Heart right ventricle (tissue), 16 donors: ENCODE data around the gene RGS7. TPM values are rescaled to one million over a fixed set of nuclear protein-coding genes. Genes with fewer than 3 reads are reported as not detected.
"Not testable (repeated sequence)": the region's sequence is repeated elsewhere in the genome, so short reads cannot be mapped to it uniquely, and the experiment has no call there.

Source experiments
- ATAC-seq, 8 donors: fragments of 200-7000 bp; cut with Tn5 transposase; one replicate each; pipeline ENCODE4 v1.9.1; 2020; ENCODE audit warnings: mild to moderate bottlenecking in 8 of 8, moderate library complexity in 8 of 8, moderate number of reproducible peaks in 1 of 8
- DNase-seq, 2 donors: peaks; one replicate each; pipeline ENCODE4 v3.0.0-alpha.2; 2020
- H3K27ac ChIP-seq, 10 donors: fragments of 200-600 bp; sonication (generic) in 2 of 10; one replicate each; pipeline versions ENCODE4 v1.5.0 to v1.8.0; 2020 to 2022; ENCODE audit warnings: mild to moderate bottlenecking in 3 of 10
- H3K27me3 ChIP-seq, 7 donors: fragments of 200-600 bp; one replicate each; pipeline ENCODE4 v1.8.0; 2021 to 2022; ENCODE audit warnings: mild to moderate bottlenecking in 2 of 7
- H3K36me3 ChIP-seq, 9 donors: fragments of 200-600 bp; sonication (generic) in 1 of 9; one replicate each; pipeline versions ENCODE4 v1.5.0 to v1.8.0; 2020 to 2022; ENCODE audit warnings: mild to moderate bottlenecking in 2 of 9
- H3K4me1 ChIP-seq, 9 donors: fragments of 200-600 bp; sonication (generic) in 1 of 9; one replicate each; pipeline versions ENCODE4 v1.5.0 to v1.8.0; 2020 to 2022; ENCODE audit warnings: mild to moderate bottlenecking in 4 of 9
- H3K4me3 ChIP-seq, 10 donors: fragments of 200-600 bp; sonication (generic) in 2 of 10; one replicate each; pipeline versions ENCODE4 v1.5.0 to v1.8.0; 2020 to 2022; ENCODE audit warnings: mild to moderate bottlenecking in 7 of 10, moderate library complexity in 2 of 10
- H3K9me3 ChIP-seq, 11 donors: fragments of 200-600 bp in 10 of 11; sonication (generic) in 2 of 11; one replicate each; pipeline versions ENCODE4 v1.5.0 to v1.8.0; 2013 to 2022; ENCODE audit warnings: mild to moderate bottlenecking in 2 of 11, control low read depth in 1 of 11, moderate library complexity in 1 of 11
- WGBS, 2 donors: extraction: QIAGEN DNeasy Blood & Tissue Kit; methylation state at CpG; one replicate each; pipeline ENCODE4 v1.1.7; 2013; ENCODE audit warnings: inconsistent platforms in 1 of 2; 5-methylcytosine and 5-hydroxymethylcytosine counted together
- intact Hi-C, 10 donors: fragments of 100-400 bp; cut with DNase I; formaldehyde crosslinking; loops; one replicate each; pipeline versions ENCODE4 v1.11.1 to v1.14.2; 2022
- polyA plus RNA-seq, 2 donors: library from polyadenylated mRNA; stranded (reverse); fragments of 200-250 nt; gene quantifications; one replicate each; pipeline ENCODE4 v1.2.3, GENCODE V29; 2013
- total RNA-seq, 10 donors: library from RNA; stranded (reverse); fragmentation: NEBNext Ultra II Directional in 3 of 10; extraction: Animal tissue kit (Norgen Biotek cat#: 25700) in 3 of 10; gene quantifications; one replicate each; pipeline versions ENCODE4 v1.2.1 to v1.2.4, GENCODE V29; 2021 to 2023
- TF ChIP-seq, protein P1 (sequence below), 9 donors: fragments of 200-600 bp; sonication (generic) in 2 of 9; IDR thresholded peaks; one replicate each; pipeline versions ENCODE4 v1.5.0 to v1.8.0; 2021 to 2022; ENCODE audit warnings: antibody characterized with exemption in 9 of 9, mild to moderate bottlenecking in 5 of 9, moderate library complexity in 1 of 9
- donor health status: Arrhythmogenic right ventricular cardiomyopathy.
- donor health status: ischemic (EF 13 %, LVEDD 7.1; RV severe dilation, severe dysfunction).
- donor health status: healthy with polysubstance abuse.
- donor health status: DM: no; HTN: yes; CAD: no.
- donor health status: DM: no; HTN: no; CAD: no.
- donor health status: ischemic (EF 25% LVEDD 6.9; RV normal size, moderate dysfunction).
- donor health status: ischemic (EF 25% LVEDD 5.7; RV mildly dilated, moderate dysfunction).
- donor health status: healthy.
- donor health status: DM: yes; HTN: yes; CAD: no.
- donor health status: Ischemic cardiomyopathy.
- donor health status: ischemic (EF 35%, LVEDD 5.7; RV mildly dilated, moderate dysfunction).
- donor health status: nonischemic (EF 11% LVEDD 7.7; RV severe dilation, severe dysfunction).
- donor health status: DM: yes; HTN: yes; CAD: no.
- donor health status: PGD.
- donor health status: ischemic (EF 29% LVEDD 5.4; RV normal size, mild dysfunction).
- donor health status: nonischemic (EF 23%, LVEDD 6.1; RV moderate dilation, normal function).

RGS7 gene
- total and polyA plus RNA-seq, 12 donors = not detected

DNA sequence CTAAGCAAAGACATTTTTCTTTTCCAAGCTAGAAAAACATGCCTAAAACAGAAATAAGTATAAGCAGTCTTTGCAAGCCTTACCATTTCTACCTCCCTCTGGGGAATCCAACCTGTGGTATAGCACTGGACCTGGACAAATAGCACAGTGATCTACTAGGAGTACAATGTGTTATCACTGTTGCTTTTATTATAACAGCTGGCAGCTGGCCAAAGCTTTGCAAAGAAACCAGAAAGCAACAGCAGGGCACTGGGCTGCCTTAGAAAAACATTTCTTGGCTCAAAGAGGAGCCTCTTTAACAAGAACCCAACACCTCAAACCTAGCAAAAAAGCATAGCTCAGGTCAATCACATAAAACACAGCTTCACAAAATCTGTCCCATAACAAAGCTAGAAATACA lies 450.5 kb downstream of the RGS7 start:
- no peaks in the 10 kb centered on the region for H3K4me1 ChIP-seq
- H3K27me3 ChIP-seq = no peaks in the 10 kb centered on the region
- ATAC-seq = peak in 1 of 8 donors; percentile 25
- peaks cover 0 to 7% (median 0%) of the 10 kb centered on the region in 11 donors for H3K9me3 ChIP-seq
- TF ChIP-seq, protein P1, sequence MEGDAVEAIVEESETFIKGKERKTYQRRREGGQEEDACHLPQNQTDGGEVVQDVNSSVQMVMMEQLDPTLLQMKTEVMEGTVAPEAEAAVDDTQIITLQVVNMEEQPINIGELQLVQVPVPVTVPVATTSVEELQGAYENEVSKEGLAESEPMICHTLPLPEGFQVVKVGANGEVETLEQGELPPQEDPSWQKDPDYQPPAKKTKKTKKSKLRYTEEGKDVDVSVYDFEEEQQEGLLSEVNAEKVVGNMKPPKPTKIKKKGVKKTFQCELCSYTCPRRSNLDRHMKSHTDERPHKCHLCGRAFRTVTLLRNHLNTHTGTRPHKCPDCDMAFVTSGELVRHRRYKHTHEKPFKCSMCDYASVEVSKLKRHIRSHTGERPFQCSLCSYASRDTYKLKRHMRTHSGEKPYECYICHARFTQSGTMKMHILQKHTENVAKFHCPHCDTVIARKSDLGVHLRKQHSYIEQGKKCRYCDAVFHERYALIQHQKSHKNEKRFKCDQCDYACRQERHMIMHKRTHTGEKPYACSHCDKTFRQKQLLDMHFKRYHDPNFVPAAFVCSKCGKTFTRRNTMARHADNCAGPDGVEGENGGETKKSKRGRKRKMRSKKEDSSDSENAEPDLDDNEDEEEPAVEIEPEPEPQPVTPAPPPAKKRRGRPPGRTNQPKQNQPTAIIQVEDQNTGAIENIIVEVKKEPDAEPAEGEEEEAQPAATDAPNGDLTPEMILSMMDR (IDR thresholded peaks at IDR 0.05) = no peak
- peak in 1 of 2 donors; percentile 11 for DNase-seq
- H3K36me3 ChIP-seq = no peaks in the 10 kb centered on the region
- no peak overlapping the region for H3K27ac ChIP-seq
- intact Hi-C loops = no loop called here
- H3K4me3 ChIP-seq = no peak overlapping the region

DNA sequence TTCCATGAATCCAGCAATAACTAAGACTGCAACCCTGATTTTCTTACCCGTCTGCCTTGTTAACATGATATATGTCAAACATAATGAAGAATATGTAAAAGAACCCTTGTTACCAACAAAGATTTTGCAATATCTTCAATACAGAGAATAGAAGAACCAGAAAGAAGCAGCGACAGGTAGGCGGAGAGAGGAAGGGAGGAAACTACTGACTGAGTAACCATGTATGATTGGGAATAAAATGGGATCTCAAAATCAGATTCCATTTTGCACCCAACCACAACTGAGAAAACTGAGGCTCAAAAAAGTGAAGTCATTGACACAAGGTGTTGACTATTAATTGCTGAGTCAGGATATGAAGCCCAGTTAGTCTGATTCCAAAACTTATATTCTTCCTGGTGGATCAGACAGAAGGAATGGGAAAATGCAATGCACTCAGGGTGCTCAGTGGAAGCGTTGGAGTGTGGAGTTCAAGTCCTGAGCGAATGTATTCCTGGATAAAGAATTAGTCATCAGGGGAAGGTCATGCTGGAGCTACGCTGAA lies 451.7 kb downstream of the RGS7 start:
- intact Hi-C loops = no loop called here
- peaks cover 0 to 14% (median 0%) of the 10 kb centered on the region in 11 donors for H3K9me3 ChIP-seq
- DNase-seq (no peak), ATAC-seq (no peak)
- H3K4me3 ChIP-seq = no peak overlapping the region
- WGBS, 2 donors = 85 to 87% methylated on average over 6 of the region's 6 CpGs
- H3K27me3 ChIP-seq = no peaks in the 10 kb centered on the region
- no peak overlapping the region for H3K27ac ChIP-seq
- no peaks in the 10 kb centered on the region for H3K36me3 ChIP-seq
- no peaks in the 10 kb centered on the region for H3K4me1 ChIP-seq
- TF ChIP-seq, protein P1 (IDR thresholded peaks at IDR 0.05) = no peak

DNA sequence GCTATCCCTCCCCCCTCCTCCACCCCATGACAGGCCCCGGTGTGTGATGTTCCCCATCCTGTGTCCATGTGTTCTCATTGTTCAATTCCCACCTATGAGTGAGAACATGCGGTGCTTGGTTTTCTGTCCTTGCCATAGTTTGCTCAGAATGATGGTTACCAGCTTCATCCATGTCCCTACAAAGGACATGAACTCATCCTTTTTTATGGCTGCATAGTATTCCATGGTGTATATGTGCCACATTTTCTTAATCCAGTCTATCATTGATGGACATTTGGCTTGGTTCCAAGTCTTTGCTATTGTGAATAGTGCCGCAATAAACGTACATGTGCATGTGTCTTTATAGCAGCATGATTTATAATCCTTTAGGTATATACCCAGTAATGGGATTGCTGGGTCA lies 461.6 kb downstream of the RGS7 start:
- H3K4me1 ChIP-seq = not testable (repeated sequence)

DNA sequence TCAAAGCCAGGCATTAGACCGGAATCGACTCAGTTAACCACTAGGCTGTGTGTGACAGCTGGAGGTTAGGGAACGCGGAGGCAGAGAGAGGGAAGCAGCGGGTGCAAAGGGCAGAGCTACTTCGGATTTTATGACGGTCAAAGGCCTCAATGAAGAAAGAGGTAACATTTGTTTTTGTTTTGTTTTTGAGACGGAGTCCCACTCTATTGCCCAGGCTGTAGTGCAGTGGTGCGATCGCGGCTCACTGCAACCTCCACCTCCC lies 468.3 kb downstream of the RGS7 start:
- TF ChIP-seq, protein P1 (IDR thresholded peaks at IDR 0.05) = no peak
- no peaks in the 10 kb centered on the region for H3K36me3 ChIP-seq
- H3K27ac ChIP-seq = no peak overlapping the region
- H3K4me1 ChIP-seq = no peaks in the 10 kb centered on the region
- 94 to 96% methylated on average over 11 of the region's 11 CpGs for WGBS, 2 donors
- intact Hi-C loops = no loop called here
- H3K9me3 ChIP-seq = peaks cover 0 to 11% (median 0%) of the 10 kb centered on the region in 11 donors
- DNase-seq (no peak), ATAC-seq (no peak)
- no peaks in the 10 kb centered on the region for H3K27me3 ChIP-seq
- H3K4me3 ChIP-seq = no peak overlapping the region

More for the DNA sequence above, 461.6 kb downstream of the RGS7 start:
- intact Hi-C loops, H3K27ac ChIP-seq, H3K27me3 ChIP-seq, ATAC-seq, H3K36me3 ChIP-seq, DNase-seq, H3K4me3 ChIP-seq: not testable (repeated sequence)
- WGBS, 2 donors = 91 to 92% methylated on average over 4 of the region's 4 CpGs
- peaks cover 0 to 27% (median 0%) of the 10 kb centered on the region in 11 donors for H3K9me3 ChIP-seq

DNA sequence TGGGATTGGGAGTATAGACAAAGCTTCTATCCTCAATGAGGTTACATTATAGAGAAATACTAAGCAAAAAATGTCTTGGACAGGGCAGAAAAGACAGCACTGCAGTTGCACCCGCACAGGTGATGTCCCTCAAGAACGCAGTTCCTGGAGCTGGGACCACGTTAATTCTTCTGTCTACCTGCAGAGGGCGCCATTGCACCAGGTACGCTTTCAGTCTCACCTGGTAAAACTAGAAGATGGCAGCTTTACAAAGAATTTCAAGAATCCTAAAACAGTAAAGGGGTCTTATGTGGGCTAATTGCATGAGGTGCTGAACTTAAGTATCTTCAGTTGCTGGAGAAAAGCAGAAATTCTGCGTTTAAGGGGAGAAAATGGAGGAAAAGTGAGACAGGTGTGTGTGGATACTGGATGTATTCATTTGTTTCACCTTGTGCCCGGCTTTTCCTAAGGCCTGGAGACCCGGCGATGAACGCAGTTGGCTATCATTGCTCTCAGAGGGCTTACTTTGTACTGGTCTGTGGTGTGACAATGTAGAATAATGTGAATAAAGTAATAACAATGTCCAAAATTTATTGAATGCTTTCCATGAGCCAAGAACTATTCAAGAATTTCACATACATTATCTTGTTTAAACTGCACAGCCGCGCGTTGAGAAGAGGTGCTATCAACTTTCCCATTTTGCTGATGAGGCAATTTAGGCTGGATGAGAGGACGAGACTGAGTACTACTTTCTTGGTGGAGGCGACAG lies 468.8 kb downstream of the RGS7 start:
- Histone ChIP-seq H3K9me3 (peaks cover 0 to 16% (median 0%) of the 10 kb centered on the region in 11 donors), H3K27me3 (no peaks in the 10 kb centered on the region), H3K4me1 (no peaks in the 10 kb centered on the region), H3K27ac (no peak overlapping the region), H3K4me3 (no peak overlapping the region), H3K36me3 (no peaks in the 10 kb centered on the region)
- TF ChIP-seq, protein P1 (IDR thresholded peaks at IDR 0.05) = peak in 6 of 9 donors; percentile 10 to 44 (median 32)
- intact Hi-C loops = no loop called here
- no peak for DNase-seq
- WGBS, 2 donors = 55 to 57% methylated on average over 15 of the region's 15 CpGs
- no peak for ATAC-seq
